GM12878 (cell line): Measurements from ENCODE around the gene EEF1E1.

Experiments used
- CEBPZ ChIP-seq: fragments of 150-350 bp; IDR thresholded peaks from 2 replicates; pipeline ENCODE4 v1.6.1; 2016; ENCODE audit warnings: low read depth, low read length
- CTCF ChIP-seq, 3 experiments: IDR thresholded peaks in 2 of 3; conservative IDR thresholded peaks in 1 of 3; 2 replicates each; pipeline ENCODE4 v1.5.1; 2011; ENCODE audit warnings: low read depth in 3 of 3, low read length in 3 of 3, mild to moderate bottlenecking in 3 of 3, control low read depth in 2 of 3, moderate library complexity in 2 of 3, inconsistent platforms in 1 of 3, mixed read lengths in 1 of 3; ENCODE audit not compliant: control insufficient read depth in 2 of 3, insufficient read depth in 1 of 3; ENCODE audit errors: extremely low read depth in 1 of 3
- NFYB ChIP-seq: IDR thresholded peaks from 2 replicates; pipeline ENCODE4 v1.6.1; 2011; ENCODE audit warnings: low read depth, mild to moderate bottlenecking, low read length, improper control_type of control experiment, moderate library complexity; ENCODE audit not compliant: insufficient read depth
- RELB ChIP-seq: fragments of 450-650 bp; IDR thresholded peaks from 2 replicates; pipeline ENCODE4 v1.6.1; 2017; ENCODE audit warnings: low read depth, mild to moderate bottlenecking, moderate library complexity
- SP1 ChIP-seq: IDR thresholded peaks from one replicate; pipeline ENCODE4 v1.6.1; 2011; ENCODE audit warnings: low read depth, low read length
- ZNF274 ChIP-seq: IDR thresholded peaks from one replicate; pipeline ENCODE4 v1.8.0; 2011; ENCODE audit not compliant: insufficient read length, insufficient read depth

- TF ChIP-seq SP1 (no peak), ZNF274 (no peak), NFYB (no peak), CEBPZ (no peak), RELB (no peak), CTCF (IDR thresholded peaks at IDR 0.05 in 2 of 3, conservative IDR thresholded peaks at IDR 0.05 in 1 of 3; ENCODE audit: control insufficient read depth in 2 of 3, extremely low read depth in 1 of 3, insufficient read depth in 1 of 3, low read depth in 3 of 3, low read length in 3 of 3) (no peak)
Observed at GRCh38 chr6:8082954-8083858, 19.1 kb downstream of the EEF1E1 start.
